Right ventricle myocardium inferior (tissue), 1 donor: Measurements from ENCODE around the gene LRRC63. TPM values are rescaled to one million over a fixed set of nuclear protein-coding genes. Genes with fewer than 3 reads are reported as not detected.
A peak's percentile ranks its signal among the peaks of the same experiment; 100 is the strongest.

Experiments
- ATAC-seq: fragments of 200-7000 bp; cut with Tn5 transposase; one replicate; pipeline ENCODE4 v1.9.1; 2020; ENCODE audit warnings: mild to moderate bottlenecking, moderate library complexity
- DNase-seq: peaks from one replicate; pipeline ENCODE4 v3.0.0; 2021; ENCODE audit errors: missing footprints
- intact Hi-C: fragments of 100-400 bp; cut with DNase I; formaldehyde crosslinking; loops from one replicate; pipeline ENCODE4 v1.11.0; 2022
- total RNA-seq: library from RNA; stranded (reverse); fragmentation: NEBNext Ultra II Directional; extraction: Animal tissue kit (Norgen Biotek cat#: 25700); gene quantifications from one replicate; pipeline ENCODE4 v1.2.1, GENCODE V29; 2021
- donor health status: DM: no; HTN: yes; CAD: no; lungs with severe emphysema.

The LRRC63 gene
- total RNA-seq, 1 donor from 2014 or later, result not detected

GRCh38 chr13:46179969-46180763 lies 31.6 kb upstream of the LRRC63 start:
- intact Hi-C loops, result no loop called here
- ATAC-seq (no peak), DNase-seq (no peak)

- ATAC-seq, result no peak
- intact Hi-C loops, result no loop called here
- no peak for DNase-seq
Measured at GRCh38 chr13:46181377-46181839, 30.3 kb upstream of the LRRC63 start.

GRCh38 chr13:46181840-46182490 lies 29.8 kb upstream of the LRRC63 start, which contains the start of gene LCP1:
Gene LCP1 (minus strand): TSS chr13:46182177. CDS start chr13:46159662, 22,515 bp downstream.
- ATAC-seq (peak; percentile 53), DNase-seq (peak; percentile 73)
- intact Hi-C loops, result no loop called here

GRCh38 chr13:46182491-46182877 lies 29.2 kb upstream of the LRRC63 start:
- no peak for DNase-seq
- intact Hi-C loops, result no loop called here
- ATAC-seq, result no peak

- no peak for DNase-seq
Measured at GRCh38 chr13:46183018-46183946, 28.4 kb upstream of the LRRC63 start.

GRCh38 chr13:46184277-46184699 lies 27.4 kb upstream of the LRRC63 start:
- DNase-seq (peak; percentile 69), ATAC-seq (peak; percentile 50)
- intact Hi-C loops, result no loop called here

More at GRCh38 chr13:46183018-46183946, 28.4 kb upstream of the LRRC63 start:
- ATAC-seq, result no peak
- intact Hi-C loops, result no loop called here

- no peak for DNase-seq
- intact Hi-C loops, result no loop called here
- ATAC-seq, result no peak
Measured at GRCh38 chr13:46185634-46186033, 26.1 kb upstream of the LRRC63 start.

- DNase-seq, result no peak
- intact Hi-C loops, result no loop called here
- ATAC-seq, result no peak
Measured at GRCh38 chr13:46192412-46192811, 19.3 kb upstream of the LRRC63 start.

- ATAC-seq (no peak), DNase-seq (no peak)
- intact Hi-C loops, result no loop called here
Measured at GRCh38 chr13:46195016-46195415, 16.7 kb upstream of the LRRC63 start.

GRCh38 chr13:46197299-46198048 lies 14.3 kb upstream of the LRRC63 start:
- ATAC-seq (no peak), DNase-seq (no peak)
- intact Hi-C loops, result no loop called here

GRCh38 chr13:46198696-46199193 lies 13.0 kb upstream of the LRRC63 start:
- intact Hi-C loops, result no loop called here
- DNase-seq (no peak), ATAC-seq (no peak)

GRCh38 chr13:46202188-46202795 lies 9.4 kb upstream of the LRRC63 start:
- no peak for DNase-seq
- no peak for ATAC-seq
- intact Hi-C loops, result no loop called here

GRCh38 chr13:46202966-46203365 lies 8.8 kb upstream of the LRRC63 start:
- ATAC-seq (no peak), DNase-seq (no peak)
- intact Hi-C loops, result no loop called here

GRCh38 chr13:46206143-46206542 lies 5.6 kb upstream of the LRRC63 start:
- intact Hi-C loops, result no loop called here

GRCh38 chr13:46207828-46208227 lies 3.9 kb upstream of the LRRC63 start:
- DNase-seq, result no peak
- no peak for ATAC-seq
- intact Hi-C loops, result no loop called here

More at GRCh38 chr13:46206143-46206542, 5.6 kb upstream of the LRRC63 start:
- ATAC-seq (no peak), DNase-seq (no peak)

GRCh38 chr13:46210362-46211083 lies 1.2 kb upstream of the LRRC63 start:
- intact Hi-C loops, result no loop called here
- DNase-seq (no peak), ATAC-seq (no peak)

GRCh38 chr13:46211116-46211482 lies 629 bp upstream of the LRRC63 start:
- ATAC-seq, result no peak
- intact Hi-C loops, result no loop called here

More at GRCh38 chr13:46211116-46211482, 629 bp upstream of the LRRC63 start:
- DNase-seq, result no peak
